Measurements from ENCODE around the gene AP4M1. TPM values are rescaled to one million over a fixed set of nuclear protein-coding genes. Genes with fewer than 3 reads are reported as not detected.
A peak's percentile ranks its signal among the peaks of the same experiment; 100 is the strongest.

Gene AP4M1
- total and polyA plus RNA-seq, 9 of the 15 experiments (the other 6 are each of a cell fraction or from before 2014, with no cell fraction given), result 1.3 to 30.9 (median 14.1) TPM

GRCh38 chr7:100124301-100125230, 23.1 kb downstream of the AP4M1 start (continued):
- TF ChIP-seq ELK3 (CRISPR knock-in tag; IDR thresholded peaks at IDR 0.05) (no peak), ZEB2 (IDR thresholded peaks at IDR 0.05) (no peak), NFRKB (IDR thresholded peaks at IDR 0.05; ENCODE audit: low read depth) (peak; percentile 9; the same call in 1 of the 2 replicates), GTF2B (IDR thresholded peaks at IDR 0.05; ENCODE audit: extremely low read depth, insufficient read length) (no peak), ZNF274 (IDR thresholded peaks at IDR 0.05; ENCODE audit: borderline replicate concordance, low read depth, low read length) (no peak), EP400 (IDR thresholded peaks at IDR 0.05) (peak; percentile 52), XRCC4 (IDR thresholded peaks at IDR 0.05; ENCODE audit: extremely low read depth, insufficient read depth, insufficient read length) (no peak), YY1 (IDR thresholded peaks at IDR 0.05; ENCODE audit: borderline replicate concordance in 1 of 3, control insufficient read depth in 1 of 3, extremely low read depth in 1 of 3, insufficient read depth in 3 of 3, insufficient read length in 1 of 3, insufficient replicate concordance in 2 of 3, low read depth in 1 of 3, low read length in 2 of 3) (peak in 1 of 3 experiments; percentile 43), FIP1L1 (IDR thresholded peaks at IDR 0.05; ENCODE audit: low read depth, low read length, poor library complexity, severe bottlenecking) (no peak), SREBF2 (CRISPR knock-in tag; IDR thresholded peaks at IDR 0.05) (no peak), TAF1 (IDR thresholded peaks at IDR 0.05; ENCODE audit: control insufficient read depth, extremely low read depth, insufficient read depth, low read length, severe bottlenecking) (no peak), ZNF766 (CRISPR knock-in tag; conservative IDR thresholded peaks at IDR 0.05) (peak; percentile 18; the same call in 1 of the 2 replicates), TCF15 (CRISPR knock-in tag; IDR thresholded peaks at IDR 0.05) (no peak), BDP1 (IDR thresholded peaks at IDR 0.05; ENCODE audit: insufficient read depth, insufficient read length) (no peak), SNAPC5 (CRISPR knock-in tag; IDR thresholded peaks at IDR 0.05) (no peak), ZFX (CRISPR knock-in tag; IDR thresholded peaks at IDR 0.05) (no peak), ZSCAN32 (CRISPR knock-in tag; IDR thresholded peaks at IDR 0.05) (no peak), AFF4 (CRISPR knock-in tag; IDR thresholded peaks at IDR 0.05) (no peak), CBX8 (IDR thresholded peaks at IDR 0.05; ENCODE audit: borderline replicate concordance, extremely low read depth, low read depth, low read length, poor library complexity, severe bottlenecking) (no peak)

All from K562 (cell line).